ENCODE results near the gene LRP8. TPM values are rescaled to one million over a fixed set of nuclear protein-coding genes. Genes with fewer than 3 reads are reported as not detected.

LRP8 gene
- total and polyA plus RNA-seq, 2 experiments from 2014 or later, result 27.8 to 71.1 TPM

DNA sequence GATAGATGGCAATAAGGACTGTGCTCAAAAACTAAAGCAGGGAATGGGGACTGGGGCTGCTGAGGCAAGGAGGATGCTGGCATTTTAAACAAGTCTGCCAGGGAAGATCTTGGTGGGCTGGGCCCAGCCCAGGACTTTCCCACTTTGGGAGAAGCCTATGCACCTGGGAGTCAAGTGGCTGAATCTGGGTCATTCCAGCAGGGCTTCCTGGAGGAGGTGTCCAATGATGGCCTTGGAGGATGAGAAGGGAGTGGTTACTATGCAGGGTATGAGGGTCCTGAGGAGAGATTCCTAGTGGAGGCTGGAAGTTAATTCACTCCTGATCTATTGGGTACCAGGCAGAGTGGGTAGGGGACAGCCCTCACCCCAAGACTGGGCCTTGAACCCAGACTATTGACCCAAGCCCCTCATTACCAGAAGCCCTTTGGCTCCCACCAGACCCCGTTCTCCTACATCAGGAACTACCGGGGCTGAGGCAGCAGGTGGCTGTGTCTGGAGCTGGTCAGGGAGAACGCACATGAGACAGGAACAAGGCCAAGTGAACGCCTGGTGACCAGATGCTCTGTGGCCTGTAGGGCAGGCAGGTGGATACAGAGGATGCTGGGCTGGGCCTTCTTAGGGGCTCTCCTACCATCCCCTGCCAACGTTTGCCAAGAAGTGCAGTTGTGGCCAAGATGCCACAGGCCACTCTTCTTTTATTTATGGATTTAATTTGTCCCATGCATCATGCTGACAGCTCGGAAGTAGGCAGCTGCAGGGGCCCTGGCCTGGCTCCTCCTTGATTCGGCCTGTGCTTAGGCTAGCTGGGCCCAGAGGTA is 18.3 kb upstream of the LRP8 start (continued):
- TF ChIP-seq, protein P1, sequence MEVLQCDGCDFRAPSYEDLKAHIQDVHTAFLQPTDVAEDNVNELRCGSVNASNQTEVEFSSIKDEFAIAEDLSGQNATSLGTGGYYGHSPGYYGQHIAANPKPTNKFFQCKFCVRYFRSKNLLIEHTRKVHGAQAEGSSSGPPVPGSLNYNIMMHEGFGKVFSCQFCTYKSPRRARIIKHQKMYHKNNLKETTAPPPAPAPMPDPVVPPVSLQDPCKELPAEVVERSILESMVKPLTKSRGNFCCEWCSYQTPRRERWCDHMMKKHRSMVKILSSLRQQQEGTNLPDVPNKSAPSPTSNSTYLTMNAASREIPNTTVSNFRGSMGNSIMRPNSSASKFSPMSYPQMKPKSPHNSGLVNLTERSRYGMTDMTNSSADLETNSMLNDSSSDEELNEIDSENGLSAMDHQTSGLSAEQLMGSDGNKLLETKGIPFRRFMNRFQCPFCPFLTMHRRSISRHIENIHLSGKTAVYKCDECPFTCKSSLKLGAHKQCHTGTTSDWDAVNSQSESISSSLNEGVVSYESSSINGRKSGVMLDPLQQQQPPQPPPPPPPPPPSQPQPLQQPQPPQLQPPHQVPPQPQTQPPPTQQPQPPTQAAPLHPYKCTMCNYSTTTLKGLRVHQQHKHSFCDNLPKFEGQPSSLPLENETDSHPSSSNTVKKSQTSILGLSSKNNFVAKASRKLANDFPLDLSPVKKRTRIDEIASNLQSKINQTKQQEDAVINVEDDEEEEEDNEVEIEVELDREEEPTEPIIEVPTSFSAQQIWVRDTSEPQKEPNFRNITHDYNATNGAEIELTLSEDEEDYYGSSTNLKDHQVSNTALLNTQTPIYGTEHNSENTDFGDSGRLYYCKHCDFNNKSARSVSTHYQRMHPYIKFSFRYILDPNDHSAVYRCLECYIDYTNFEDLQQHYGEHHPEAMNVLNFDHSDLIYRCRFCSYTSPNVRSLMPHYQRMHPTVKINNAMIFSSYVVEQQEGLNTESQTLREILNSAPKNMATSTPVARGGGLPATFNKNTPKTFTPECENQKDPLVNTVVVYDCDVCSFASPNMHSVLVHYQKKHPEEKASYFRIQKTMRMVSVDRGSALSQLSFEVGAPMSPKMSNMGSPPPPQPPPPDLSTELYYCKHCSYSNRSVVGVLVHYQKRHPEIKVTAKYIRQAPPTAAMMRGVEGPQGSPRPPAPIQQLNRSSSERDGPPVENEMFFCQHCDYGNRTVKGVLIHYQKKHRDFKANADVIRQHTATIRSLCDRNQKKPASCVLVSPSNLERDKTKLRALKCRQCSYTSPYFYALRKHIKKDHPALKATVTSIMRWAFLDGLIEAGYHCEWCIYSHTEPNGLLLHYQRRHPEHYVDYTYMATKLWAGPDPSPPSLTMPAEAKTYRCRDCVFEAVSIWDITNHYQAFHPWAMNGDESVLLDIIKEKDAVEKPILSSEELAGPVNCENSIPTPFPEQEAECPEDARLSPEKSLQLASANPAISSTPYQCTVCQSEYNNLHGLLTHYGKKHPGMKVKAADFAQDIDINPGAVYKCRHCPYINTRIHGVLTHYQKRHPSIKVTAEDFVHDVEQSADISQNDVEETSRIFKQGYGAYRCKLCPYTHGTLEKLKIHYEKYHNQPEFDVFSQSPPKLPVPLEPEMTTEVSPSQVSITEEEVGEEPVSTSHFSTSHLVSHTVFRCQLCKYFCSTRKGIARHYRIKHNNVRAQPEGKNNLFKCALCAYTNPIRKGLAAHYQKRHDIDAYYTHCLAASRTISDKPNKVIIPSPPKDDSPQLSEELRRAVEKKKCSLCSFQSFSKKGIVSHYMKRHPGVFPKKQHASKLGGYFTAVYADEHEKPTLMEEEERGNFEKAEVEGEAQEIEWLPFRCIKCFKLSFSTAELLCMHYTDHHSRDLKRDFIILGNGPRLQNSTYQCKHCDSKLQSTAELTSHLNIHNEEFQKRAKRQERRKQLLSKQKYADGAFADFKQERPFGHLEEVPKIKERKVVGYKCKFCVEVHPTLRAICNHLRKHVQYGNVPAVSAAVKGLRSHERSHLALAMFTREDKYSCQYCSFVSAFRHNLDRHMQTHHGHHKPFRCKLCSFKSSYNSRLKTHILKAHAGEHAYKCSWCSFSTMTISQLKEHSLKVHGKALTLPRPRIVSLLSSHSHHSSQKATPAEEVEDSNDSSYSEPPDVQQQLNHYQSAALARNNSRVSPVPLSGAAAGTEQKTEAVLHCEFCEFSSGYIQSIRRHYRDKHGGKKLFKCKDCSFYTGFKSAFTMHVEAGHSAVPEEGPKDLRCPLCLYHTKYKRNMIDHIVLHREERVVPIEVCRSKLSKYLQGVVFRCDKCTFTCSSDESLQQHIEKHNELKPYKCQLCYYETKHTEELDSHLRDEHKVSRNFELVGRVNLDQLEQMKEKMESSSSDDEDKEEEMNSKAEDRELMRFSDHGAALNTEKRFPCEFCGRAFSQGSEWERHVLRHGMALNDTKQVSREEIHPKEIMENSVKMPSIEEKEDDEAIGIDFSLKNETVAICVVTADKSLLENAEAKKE (CRISPR knock-in tag; IDR thresholded peaks at IDR 0.05), result no peak

DNA sequence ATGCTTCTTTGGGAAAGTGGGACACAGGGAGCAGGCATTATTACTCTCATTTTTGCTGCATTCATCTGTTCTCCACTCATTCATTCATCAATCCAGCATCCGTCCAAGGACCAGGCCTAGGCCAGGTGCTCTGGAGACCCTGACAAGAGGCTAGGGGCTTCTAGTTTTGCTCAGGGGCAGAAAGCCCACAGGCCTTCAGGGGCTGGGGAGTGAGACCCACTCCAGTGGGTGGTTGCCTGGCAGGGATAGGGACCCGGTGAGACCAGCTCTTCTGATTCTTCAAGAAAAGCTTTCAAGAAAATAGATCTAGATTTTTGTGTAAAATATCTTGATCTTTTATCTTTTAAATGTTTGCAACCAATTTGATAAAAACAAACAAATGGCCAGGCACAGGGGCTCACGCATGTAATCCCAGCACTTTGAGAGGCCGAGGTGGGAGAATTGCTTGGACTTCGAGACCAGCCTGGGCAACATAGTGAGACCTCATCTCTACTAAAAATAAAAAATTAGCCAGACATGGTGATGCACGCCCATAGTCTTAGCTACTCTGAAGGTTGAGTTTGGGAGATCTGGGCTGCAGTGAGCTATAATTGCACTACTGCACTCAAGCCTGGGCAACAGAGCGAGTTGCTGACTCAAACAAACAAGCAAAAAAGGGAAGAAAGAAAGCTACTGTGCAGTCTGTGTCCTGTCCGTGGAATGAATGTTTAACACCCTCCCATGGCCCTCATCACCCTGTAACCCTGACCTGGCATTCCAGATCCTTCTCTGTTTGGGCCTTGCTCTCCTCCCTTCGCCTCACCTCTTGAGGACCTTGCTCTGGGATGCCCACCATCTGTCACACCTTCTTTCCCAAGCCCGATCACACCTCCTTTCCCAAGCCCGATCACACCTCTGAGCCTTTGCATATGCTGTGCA is 17.3 kb upstream of the LRP8 start:
- Histone ChIP-seq H2AFZ (no peak overlapping the region), H3K36me3 (ENCODE audit: insufficient read depth) (no peaks in the 10 kb centered on the region), H3F3A (replicated peaks; ENCODE audit: low read depth) (no peaks in the 10 kb centered on the region), H4K20me1 (replicated peaks; ENCODE audit: insufficient read depth) (no peaks in the 10 kb centered on the region), H3K4me2 (no peak overlapping the region), H3K4me3 (no peak overlapping the region), H3K27me3 (ENCODE audit: insufficient read depth) (no peaks in the 10 kb centered on the region), H3K79me2 (replicated peaks; ENCODE audit: insufficient read depth) (no peaks in the 10 kb centered on the region), H3K27ac (ENCODE audit: low read depth) (no peak overlapping the region), H3K4me1 (ENCODE audit: insufficient read depth) (no peaks in the 10 kb centered on the region), H3K9me2 (ENCODE audit: insufficient read depth) (no peaks in the 10 kb centered on the region)
- Mint-ChIP-seq H3K27ac (no peak overlapping the region), H3K9me3 (peaks cover 5% of the 10 kb centered on the region; the same call in 2 of the 3 replicates), H3K36me3 (ENCODE audit: low read depth) (peaks cover 8% of the 10 kb centered on the region), H3K4me3 (no peak overlapping the region), H3K4me1 (peaks cover 17% of the 10 kb centered on the region), H3K27me3 (ENCODE audit: insufficient read depth, low read depth, poor library complexity) (peaks cover 20% of the 10 kb centered on the region)
- DNase-seq (ENCODE audit: low spot score) (no peak), ATAC-seq (no peak)
- TF ChIP-seq, protein P2, sequence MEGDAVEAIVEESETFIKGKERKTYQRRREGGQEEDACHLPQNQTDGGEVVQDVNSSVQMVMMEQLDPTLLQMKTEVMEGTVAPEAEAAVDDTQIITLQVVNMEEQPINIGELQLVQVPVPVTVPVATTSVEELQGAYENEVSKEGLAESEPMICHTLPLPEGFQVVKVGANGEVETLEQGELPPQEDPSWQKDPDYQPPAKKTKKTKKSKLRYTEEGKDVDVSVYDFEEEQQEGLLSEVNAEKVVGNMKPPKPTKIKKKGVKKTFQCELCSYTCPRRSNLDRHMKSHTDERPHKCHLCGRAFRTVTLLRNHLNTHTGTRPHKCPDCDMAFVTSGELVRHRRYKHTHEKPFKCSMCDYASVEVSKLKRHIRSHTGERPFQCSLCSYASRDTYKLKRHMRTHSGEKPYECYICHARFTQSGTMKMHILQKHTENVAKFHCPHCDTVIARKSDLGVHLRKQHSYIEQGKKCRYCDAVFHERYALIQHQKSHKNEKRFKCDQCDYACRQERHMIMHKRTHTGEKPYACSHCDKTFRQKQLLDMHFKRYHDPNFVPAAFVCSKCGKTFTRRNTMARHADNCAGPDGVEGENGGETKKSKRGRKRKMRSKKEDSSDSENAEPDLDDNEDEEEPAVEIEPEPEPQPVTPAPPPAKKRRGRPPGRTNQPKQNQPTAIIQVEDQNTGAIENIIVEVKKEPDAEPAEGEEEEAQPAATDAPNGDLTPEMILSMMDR (conservative IDR thresholded peaks at IDR 0.05; ENCODE audit: low read depth in 2 of 2), result no peak
- TF ChIP-seq, protein P1 (CRISPR knock-in tag; IDR thresholded peaks at IDR 0.05), result no peak
- TF ChIP-seq NANOG (IDR thresholded peaks at IDR 0.05; ENCODE audit: borderline replicate concordance), result no peak
- no peak for TF ChIP-seq ZNF331 (CRISPR knock-in tag; IDR thresholded peaks at IDR 0.05; ENCODE audit: low read depth)
